Endothelial cell of umbilical vein (primary cell): ENCODE measurements around the gene INPP5A.

Experiments
- CTCF ChIP-seq, 2 donors: IDR thresholded peaks; 1 replicate in 1 of 2; 2 replicates in 1 of 2; pipeline ENCODE4 v1.5.1; 2011; ENCODE audit warnings: low read length in 2 of 2, mild to moderate bottlenecking in 2 of 2, moderate library complexity in 2 of 2, control low read depth in 1 of 2, inconsistent platforms in 1 of 2, low read depth in 1 of 2; ENCODE audit not compliant: insufficient read depth in 1 of 2; ENCODE audit errors: extremely low read depth in 1 of 2
- EZH2 ChIP-seq: IDR thresholded peaks from 2 replicates; pipeline ENCODE4 v1.6.1; 2012; ENCODE audit warnings: borderline replicate concordance, low read depth, mild to moderate bottlenecking, moderate library complexity, low read length, inconsistent platforms; ENCODE audit not compliant: severe bottlenecking
- FOS ChIP-seq: IDR thresholded peaks from 2 replicates; pipeline ENCODE4 v1.6.1; 2011; ENCODE audit warnings: mild to moderate bottlenecking, low read length, moderate library complexity, borderline replicate concordance; ENCODE audit not compliant: insufficient read depth
- GATA2 ChIP-seq: IDR thresholded peaks from 2 replicates; pipeline ENCODE4 v1.7.0; 2011; ENCODE audit warnings: low read depth, mild to moderate bottlenecking, moderate library complexity, mixed read lengths, low read length; ENCODE audit not compliant: insufficient read length, insufficient read depth
- JUN ChIP-seq: IDR thresholded peaks from 2 replicates; pipeline ENCODE4 v1.6.1; 2011; ENCODE audit warnings: borderline replicate concordance, low read depth; ENCODE audit not compliant: insufficient read length, insufficient read depth
- MAX ChIP-seq: IDR thresholded peaks from 2 replicates; pipeline ENCODE4 v1.6.1; 2011; ENCODE audit not compliant: insufficient read depth, insufficient read length
- MYC ChIP-seq: IDR thresholded peaks from one replicate; pipeline ENCODE4 v1.6.1; 2011; ENCODE audit warnings: mild to moderate bottlenecking, low read depth, low read length
- POLR2A ChIP-seq: IDR thresholded peaks from 2 replicates; pipeline ENCODE4 v1.6.1; 2012; ENCODE audit warnings: low read depth, mild to moderate bottlenecking, control low read depth, low read length
- POLR2AphosphoS5 ChIP-seq: IDR thresholded peaks from 2 replicates; pipeline ENCODE4 v1.6.1; 2012; ENCODE audit warnings: low read depth, mild to moderate bottlenecking, control low read depth, low read length, moderate library complexity; ENCODE audit not compliant: insufficient read depth

- no peak for TF ChIP-seq EZH2
- no peak for TF ChIP-seq POLR2A
- no peak for TF ChIP-seq CTCF (IDR thresholded peaks at IDR 0.05; ENCODE audit: extremely low read depth in 1 of 2, insufficient read depth in 1 of 2, low read depth in 1 of 2, low read length in 2 of 2)
- no peak for TF ChIP-seq POLR2AphosphoS5
- TF ChIP-seq MAX = no peak
- no peak for TF ChIP-seq MYC
- no peak for TF ChIP-seq JUN
- no peak for TF ChIP-seq FOS
- no peak for TF ChIP-seq GATA2
These were observed 253.6 kb downstream of the INPP5A start for GRCh38 chr10:132790934-132791829.
